ENCODE results near the gene PCSK5.

The PCSK5 gene

DNA sequence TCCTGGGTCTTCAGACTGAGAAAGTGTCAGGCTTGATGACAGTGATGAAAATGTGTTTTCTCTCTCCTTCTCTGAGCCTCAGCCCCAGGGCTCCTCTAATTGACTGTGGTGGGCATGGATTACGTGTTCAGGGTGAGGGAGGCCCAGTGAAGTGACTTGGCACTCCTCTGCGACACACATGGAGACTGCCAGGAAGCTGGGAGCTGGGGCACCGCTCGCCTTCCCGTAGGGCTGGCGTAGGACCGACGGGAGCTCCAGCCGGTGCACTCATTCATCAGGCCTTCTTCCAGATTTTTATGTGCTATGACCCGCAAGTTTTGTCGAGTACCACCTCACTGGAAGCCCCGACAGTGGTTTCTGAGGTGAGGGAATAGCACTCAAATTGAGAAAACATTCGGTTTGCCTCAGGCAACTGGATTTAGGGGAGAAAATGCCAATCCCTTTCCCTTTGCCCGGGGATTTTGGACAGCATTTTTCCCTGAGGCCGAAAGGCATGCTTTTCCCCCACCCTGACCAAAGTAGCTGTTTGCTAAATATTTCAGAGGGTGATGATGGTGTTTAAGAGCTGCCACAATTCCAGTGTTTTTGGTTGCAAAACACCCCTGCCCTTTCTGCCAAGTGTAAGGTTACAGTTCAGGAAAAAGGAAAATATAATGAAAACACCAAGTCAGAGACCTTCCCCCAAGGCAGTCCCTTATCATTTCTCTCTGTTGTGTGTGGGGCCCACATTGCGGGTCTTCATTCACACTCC, 83.7 kb downstream of the PCSK5 start:
- DNase-seq, result no peak

DNA sequence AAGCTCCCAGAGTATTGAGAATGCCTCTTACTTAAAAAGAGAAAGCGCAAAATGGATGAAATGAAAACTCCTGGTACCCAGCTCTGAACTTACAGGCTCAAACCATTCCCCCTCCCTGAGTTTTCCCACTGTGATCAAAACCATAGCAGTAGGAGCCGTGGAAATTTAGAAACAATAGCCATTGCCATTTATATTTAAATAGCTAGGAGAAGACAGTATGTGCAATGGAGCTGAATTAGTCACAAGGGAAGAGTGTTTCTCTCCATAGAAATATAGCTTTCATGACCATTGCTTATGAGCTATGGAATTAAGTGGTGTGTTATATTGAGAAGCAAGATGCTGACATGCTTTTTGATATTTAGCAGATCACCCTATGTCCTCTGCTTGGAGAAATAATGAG, 84.6 kb downstream of the PCSK5 start:
- DNase-seq, result no peak

DNA sequence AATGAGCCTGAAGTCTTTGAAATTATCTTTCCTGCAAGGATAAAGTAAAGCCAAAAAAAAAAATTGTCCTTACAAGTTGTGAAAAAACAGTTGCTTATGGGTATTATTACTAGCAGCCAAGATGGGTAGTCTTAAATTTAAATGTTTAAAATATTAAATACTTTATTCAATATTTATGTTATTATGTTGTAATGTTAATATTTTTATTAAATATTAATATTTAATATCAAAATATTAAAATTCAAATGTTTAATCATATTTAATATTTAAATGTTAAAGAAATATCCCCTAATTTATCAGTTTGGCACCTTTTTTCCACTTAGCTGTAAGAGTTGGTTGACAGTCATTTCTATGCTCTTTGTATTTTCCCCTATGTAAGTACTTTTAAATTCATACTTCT, 86.1 kb downstream of the PCSK5 start:
- DNase-seq, result no peak

DNA sequence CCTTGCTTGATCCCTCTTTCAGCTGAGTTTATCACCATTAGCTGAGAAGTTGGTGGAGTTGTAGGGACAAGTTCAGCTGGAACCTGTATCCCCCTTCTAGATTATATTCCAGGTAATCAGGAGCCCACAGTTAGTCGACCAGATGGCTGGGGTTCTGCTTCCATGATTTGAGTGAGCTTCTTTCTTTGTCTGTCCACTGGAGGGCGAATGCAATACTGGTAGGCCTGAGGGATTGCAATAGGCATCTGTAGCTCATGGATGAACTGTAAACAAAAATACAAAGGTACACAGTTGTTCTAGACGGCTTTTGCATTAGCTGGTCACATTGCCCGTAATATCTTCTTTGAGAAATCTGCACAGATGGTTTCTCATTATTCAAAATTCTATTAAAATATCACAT, 88.9 kb downstream of the PCSK5 start:
- no peak for DNase-seq

DNA sequence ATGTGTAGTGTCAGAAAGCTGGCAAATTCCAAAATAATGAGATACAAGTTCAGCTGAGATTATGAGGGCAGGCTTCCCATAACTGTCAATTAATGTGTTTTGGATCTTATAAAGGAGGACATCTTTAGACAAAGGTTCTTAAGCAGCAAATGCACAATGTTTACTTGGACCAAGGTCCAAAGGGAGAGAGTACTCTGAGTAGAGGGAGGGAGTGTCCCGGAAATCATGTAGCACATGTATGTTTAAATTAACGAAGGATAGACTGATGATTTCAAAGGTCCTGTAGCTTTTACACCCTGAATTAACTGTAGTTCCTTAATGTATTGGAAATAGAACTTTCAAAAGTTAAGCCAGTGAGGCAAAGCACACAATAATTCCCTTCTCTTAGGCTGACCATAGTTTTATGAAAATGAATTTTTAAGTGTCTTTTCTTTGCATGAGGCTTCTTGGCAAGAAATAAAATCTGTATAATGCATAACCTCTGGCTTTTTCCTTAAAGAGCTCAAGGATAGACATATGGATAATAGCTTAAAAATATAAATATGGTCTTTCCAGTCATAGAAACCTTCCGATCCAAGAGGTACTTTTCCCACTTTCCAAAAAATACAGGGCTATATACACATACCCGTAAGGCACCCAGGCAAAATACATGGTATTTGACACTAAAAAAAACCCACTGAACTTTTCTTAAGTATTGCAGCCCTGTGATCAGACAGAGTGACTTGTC, 93.0 kb downstream of the PCSK5 start:
- DNase-seq, result no peak

DNA sequence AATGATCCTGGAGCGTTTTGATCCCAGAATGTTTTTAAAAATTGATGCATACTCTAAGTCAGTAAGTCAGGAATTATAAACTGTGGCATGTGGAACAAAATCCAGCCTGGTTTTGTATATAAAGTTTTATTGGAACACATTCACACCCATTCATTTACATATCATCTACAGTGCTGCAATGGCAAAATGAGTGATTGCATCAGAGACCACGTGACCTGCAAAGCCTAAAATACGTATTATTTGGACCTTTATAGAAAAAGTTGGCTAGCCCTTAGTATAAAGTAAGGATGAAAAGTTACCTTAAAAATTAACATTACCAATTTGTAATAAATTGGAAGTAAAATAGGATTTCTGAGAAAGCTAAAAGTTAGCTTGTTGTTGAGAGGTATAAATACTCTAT, 95.0 kb downstream of the PCSK5 start:
- no peak for DNase-seq

DNA sequence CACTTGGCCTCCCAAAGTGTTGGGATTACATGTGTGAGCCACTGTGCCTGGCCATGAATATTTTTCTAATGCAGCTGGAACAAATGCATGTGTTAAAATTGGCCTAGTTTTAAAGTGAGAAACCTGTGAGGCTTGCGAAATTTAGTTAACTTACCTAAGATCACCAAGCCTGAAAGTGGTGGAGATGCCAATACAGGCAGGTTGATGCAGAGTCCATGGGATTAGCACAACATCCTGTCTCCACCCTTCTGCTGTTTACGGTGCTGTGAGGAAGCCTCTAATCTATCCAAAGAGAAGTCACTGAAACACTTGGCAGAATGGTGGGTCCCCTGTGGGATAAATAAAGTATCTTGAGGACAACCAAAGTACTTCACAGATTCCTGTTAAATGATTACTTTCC, 98.2 kb downstream of the PCSK5 start:
- no peak for DNase-seq

DNA sequence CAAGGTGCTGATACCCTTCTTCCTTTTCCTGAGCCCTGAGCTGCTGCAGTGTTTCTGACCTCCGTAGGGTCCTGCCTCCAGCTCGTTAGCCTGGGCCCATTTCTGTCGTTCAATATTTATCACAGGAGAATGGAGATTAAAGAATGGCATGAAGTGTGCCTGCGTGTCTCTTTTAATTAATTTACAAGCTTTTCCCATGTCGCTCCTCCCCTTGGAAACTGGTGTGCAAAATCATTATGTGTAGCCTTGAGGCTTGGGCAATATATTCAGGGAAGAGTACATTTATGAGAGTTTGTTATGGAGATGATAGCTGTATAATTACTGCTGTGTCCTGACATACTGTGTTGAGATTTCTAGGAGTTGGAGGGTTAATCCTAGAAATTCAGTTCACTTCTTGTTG, 99.7 kb downstream of the PCSK5 start:
- DNase-seq, result no peak

DNA sequence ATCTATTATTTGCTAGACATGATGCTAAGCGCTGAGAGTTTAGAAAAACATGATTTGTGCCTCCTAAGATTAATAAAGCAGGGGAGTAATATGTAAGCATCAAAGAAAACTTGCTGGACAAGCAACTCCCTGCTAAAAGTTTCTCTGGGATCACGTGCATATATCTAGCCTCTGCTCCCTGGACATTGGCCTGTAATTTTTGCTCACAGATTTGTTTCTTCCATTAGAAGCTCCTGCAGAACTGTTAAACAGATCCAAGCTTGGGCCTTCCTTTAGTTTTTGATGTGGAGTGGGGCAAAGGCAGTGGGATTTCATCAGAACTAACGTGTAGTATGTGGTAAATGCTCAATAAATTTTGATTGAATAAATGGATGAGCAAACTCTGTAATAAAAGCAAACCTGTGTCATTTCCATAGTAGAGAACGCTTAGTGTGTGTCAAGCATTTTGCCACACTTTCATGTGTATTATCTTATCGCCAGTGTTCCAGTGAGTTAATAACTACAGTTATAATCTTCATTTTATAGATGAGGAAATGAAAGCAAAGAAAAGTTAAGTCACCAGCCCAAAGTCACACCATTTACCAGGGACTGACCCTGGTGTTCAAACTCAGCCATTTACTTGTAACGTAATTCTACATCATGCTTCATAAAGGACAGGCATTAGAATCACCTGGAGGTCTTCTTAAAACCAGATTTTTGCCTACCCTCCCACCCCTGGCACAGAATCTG, 100.3 kb downstream of the PCSK5 start:
- no peak for DNase-seq

DNA sequence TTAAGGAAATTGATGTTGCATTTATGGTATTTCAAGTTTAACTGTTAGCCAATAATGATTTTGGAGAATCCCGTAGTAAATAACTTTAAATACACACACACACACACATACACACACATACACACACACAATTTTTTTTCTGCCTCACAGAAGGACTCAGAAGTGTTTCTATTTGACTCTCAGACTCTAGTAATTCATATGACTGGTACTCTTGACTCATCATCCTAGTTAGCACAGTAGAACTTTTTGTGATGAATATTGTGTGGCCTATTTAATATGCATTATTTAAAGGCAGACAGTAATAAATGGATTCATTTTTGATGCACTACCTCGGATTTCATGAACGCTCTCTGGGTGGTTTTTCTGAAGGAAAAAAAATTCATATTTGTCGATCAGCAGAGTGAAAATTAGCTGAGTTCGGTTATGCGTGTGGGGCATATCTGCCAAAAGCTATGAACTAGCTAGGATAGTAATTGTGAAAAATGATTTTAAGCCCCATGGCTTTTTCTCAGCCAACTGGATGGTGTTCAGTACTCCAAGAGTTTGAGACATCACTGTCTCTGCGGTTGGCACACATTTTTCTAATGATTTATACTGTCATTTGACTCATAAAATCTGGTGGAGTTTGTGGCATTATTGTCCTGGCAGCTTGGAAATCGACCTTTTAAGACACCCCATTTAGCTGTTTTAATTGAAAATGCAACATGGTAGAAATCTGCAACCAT, 102.2 kb downstream of the PCSK5 start:
- DNase-seq, result no peak

DNA sequence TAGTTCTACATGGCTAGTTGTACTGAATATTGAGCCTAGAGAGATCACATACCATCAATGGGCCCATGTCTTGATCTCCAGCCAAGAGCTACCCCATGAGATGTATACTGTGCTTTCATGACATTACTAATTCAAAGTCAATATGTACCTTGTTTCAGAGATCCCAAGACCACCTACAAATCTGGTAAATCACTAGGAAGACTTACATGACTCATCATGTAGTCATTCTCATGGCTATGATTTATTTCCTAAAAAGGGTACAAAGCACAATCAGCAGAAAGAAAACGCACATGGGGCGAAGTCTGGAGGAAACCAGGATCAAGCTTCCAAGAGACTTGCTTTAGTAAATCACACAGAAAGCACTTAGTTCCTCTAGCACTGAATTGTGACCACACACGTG, 103.0 kb downstream of the PCSK5 start:
- DNase-seq, result no peak

DNA sequence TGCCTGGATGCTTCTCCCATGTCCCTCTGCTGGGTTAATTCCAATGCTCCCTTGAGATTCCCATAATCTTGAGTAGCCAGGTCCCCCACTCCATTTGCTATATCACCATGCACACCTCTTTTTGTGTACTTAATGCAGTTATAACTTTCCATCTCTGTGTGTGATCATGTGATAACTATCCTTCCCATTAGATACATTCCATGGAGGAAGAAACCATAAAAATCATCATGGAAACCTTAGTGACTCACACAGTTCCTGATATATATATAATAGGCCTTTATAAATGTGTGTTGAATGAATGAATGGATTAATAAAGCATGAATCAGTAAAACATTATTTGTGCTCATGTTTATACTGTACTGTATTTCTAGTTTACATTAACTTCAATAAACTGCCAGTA, 104.6 kb downstream of the PCSK5 start:
- no peak for DNase-seq

DNA sequence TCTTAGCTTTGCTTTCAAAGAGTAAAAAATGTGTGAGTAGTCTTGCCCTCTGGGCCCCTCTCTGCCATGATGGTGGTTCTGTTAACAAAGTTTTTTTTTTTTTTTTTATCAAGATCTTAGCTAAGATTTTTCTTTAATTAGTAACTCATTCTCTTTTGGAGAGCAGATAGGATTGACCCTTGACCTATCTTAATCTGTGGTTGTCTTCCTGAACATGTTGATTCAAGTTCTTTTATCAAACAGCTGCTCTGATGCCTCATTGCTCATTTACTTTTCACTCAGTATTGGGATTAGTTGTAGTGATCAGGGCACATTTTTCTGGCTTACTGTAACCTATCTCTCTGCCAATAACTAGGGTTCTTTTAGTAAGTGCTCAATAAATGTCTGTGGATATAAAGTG, 106.3 kb downstream of the PCSK5 start:
- no peak for DNase-seq

DNA sequence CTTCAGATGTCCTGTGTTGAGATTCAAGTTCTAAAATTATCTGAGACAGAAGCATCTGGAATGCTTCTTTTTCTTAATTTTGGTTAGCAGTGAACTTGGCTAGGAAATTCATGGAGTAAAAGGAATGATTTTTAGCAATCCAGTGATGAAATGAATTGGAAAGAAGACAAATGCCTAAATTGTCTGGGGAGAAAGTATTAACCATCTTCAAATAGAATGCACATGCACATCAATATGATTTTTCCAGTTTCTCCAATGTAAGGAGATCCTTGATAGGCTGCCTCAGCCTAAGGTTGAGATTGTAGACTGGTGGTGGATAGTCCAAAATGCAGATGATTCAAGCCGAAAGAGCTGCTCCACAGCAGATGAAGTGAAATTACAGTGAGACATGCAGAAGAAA, 106.7 kb downstream of the PCSK5 start:
- DNase-seq, result no peak

DNA sequence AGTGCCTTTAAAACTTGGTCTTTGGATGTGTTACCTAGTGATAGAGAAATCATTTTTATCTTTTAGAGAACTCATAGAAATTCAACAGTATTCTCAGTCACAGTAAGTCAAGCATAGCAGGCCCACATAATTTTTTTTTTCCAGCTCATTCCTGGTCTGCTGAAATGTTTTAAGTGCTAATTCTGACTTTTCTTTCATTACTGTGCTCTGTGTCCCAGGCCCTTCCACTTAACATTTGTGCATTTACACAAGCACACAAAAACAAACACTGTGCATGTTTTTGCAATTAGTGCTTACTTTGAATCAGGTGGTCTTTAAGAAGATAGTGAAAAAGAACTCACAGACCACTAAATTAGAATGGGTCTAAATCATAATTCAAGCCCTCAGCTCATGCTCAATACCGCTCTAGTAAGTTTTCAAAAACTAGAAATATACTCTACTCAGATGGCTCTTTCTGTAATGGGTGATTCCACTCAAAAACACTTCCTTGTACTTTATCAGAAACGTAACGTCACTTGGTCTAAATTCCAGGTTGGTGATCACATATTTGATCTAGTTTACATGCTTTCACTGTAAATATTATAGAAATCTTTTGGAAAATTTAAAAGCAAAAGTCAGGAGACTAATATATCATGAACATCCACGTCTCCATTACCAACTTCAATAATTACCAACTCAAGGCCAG, 107.8 kb downstream of the PCSK5 start:
- DNase-seq, result no peak

DNA sequence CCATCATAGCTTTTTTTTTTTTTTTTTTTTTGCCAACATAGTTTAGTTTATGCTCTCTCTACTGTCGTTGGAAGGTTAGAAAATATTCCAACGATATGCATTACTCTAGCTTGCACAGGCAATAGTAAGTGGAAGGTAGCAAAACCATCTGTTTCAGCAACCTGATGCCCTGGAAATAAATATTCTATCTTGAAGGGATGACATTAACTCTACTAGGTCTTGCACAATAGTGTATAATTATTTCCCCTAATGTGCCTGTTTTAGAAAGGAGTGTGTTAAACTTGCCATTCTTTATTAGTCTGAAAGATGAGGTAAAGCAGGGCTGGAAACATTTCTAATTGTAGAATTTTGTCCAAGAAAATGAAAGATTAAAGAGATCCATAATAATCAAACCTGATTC, 111.0 kb downstream of the PCSK5 start:
- no peak for DNase-seq

DNA sequence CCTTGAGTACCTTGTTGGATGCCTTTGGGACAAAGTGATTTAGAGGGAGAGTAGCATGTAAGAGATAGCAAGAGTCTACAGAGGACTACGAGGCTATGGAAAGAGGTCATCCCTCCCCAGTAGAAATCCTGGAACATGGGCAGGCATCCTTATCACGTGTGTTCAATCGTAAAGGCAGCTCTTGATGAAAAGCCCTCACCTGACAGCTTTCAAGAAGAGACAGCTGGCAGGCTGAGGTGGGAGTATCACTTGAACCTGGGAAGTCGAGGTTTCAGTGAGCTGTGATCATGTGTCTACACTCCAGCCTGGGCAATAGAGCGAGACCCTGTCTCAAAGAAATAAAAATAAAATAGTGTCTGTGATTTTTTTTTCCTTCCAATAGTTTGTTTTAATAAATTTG, 112.6 kb downstream of the PCSK5 start:
- DNase-seq, result no peak

DNA sequence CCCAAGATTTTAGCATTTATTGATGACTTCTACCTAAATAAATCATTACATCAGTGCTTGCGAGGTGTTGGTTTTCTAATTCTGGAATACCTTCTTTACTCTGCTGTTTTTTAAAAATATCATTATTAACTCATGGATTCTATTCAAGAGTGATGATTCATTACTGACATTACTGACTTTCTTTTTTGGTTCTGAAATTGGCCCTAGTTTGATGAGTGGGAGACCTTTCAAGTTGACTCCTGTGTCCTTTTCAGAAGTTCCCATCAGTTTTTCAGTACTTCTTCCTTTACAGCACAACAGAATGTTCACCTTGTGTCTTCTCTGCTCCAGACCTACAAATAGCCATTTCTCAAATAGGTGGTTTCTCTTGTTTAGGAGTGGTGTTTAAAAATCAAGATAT, 114.1 kb downstream of the PCSK5 start:
- no peak for DNase-seq

DNA sequence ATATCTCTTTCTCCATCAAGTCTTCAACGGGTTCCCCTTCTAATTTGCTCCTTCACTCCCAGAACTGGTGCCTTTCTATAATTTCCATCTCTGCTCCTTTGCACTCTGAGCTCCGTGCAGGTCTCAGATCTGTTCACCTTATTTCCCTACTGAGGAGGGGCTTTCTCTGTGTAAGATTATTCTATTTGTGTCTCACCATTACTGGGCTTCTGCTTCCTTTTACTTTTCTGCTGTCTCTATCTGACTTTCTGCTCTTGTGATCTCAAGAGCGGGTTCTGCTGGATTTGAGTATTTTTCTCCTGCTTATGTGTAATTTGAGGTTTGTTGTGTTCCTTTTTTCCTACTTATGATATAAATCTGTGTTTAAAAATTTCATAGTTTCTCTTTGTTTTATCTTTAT, 117.5 kb downstream of the PCSK5 start:
- DNase-seq, result no peak

DNA sequence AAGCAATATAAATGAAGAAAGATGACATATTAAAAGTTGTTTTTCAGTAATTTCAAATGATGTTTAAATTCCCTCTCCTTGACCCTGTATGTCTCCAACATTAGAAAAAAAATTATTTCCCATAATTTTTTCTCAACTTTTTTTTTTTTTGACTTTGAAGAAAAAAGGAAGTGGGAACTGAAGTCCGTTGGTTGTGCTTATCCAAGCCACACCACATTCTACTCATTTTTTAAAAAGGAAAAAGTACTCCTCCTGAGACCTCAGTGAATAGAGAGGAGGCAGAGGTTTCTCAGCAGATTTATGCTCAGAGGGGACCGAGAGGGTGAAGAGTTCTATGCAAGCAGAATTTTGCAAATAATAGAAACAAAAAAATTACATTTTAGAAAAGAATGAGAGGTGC, 123.3 kb downstream of the PCSK5 start:
- DNase-seq, result no peak

DNA sequence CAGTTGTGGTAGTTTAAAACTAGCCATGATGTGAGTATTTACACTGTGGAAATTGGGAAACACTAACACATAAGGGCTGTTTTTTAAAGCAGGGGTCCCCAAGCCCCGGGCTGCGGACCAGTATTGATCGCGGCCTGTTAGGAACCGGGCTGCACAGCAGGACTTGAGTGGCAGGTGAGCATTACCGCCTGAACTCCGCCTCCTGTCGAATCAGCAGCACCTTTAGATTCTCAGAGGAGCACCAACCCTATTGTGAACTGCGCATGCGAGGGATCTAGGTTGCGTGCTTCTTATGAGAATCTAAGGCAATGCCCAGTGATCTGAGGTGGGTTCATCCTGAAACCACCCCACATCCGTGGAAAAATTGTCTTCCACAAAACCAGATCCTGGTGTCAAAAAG, 127.8 kb downstream of the PCSK5 start:
- peak; percentile 3 for DNase-seq

DNA sequence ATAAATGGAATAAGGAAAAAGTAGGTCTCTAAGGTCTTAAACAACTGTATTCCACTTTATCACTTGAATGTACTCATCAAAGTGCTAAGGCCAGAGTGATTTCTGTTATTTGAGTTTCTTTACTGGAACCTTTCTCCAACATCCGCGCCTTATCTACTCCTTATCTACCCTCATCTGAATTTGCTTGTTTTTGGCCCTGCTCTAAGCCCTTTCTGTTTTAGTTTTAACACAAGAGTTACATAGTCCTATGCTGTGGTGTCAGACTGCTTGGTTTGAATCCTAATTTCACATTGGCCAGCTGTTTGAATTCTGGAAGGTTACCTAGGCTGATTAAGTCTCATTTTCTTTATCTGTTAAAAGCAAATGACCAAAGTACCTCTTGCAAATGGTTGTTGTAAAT, 128.3 kb downstream of the PCSK5 start:
- no peak for DNase-seq

DNA sequence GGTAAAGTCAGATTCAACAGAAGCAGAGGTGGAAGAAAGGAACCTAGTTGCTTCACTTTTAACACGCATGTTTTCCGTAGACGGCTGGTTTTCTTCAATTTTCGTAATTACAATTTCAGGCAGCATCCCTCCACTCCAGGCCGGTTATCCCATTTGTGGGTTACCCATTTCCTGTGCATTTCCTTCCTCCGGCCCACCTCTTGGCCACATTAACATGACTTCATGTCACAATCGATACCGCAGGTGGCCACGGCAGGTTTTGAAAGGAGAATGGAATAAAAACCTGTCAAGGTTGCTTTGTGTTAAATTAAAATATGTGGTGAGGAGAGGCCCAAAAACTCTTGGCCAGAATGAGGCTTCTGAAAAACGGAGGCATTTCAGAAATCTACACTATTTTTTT, 130.2 kb downstream of the PCSK5 start:
- no peak for DNase-seq
